SU-DHL-6 (cell line): Measurements from ENCODE around the gene TEX10.

ENCODE experiments used
- H2AFZ ChIP-seq: fragments of 200-600 bp; sonication (generic); 2 replicates; pipeline ENCODE4 v1.6.1; 2014; ENCODE audit warnings: low read depth, mild to moderate bottlenecking, moderate library complexity, mixed read lengths, antibody characterized with exemption, low read length; ENCODE audit not compliant: severe bottlenecking
- H3F3A ChIP-seq: fragments of 200-600 bp; shearing (Covaris generic); 2 replicates; pipeline ENCODE4 v1.6.0; 2016; ENCODE audit warnings: antibody characterized with exemption, mild to moderate bottlenecking; ENCODE audit not compliant: insufficient read depth
- H3K27ac ChIP-seq: fragments of 200-600 bp; sonication (generic); 2 replicates; pipeline ENCODE4 v1.5.1; 2016; ENCODE audit warnings: low read depth, mild to moderate bottlenecking, low read length, moderate library complexity, mixed read lengths
- H3K27me3 ChIP-seq: fragments of 200-600 bp; sonication (generic), shearing (Covaris generic); 2 replicates; pipeline ENCODE4 v1.6.0; 2014; ENCODE audit warnings: mild to moderate bottlenecking, low read length
- H3K36me3 ChIP-seq: fragments of 200-600 bp; sonication (generic); 2 replicates; pipeline ENCODE4 v1.6.1; 2014; ENCODE audit warnings: mild to moderate bottlenecking, low read length, mixed read lengths
- H3K4me2 ChIP-seq: fragments of 300-600, 200-600 bp; shearing (Covaris generic), sonication (generic); 2 replicates; pipeline ENCODE4 v1.6.0; 2014; ENCODE audit warnings: low read length, low read depth, mild to moderate bottlenecking; ENCODE audit not compliant: poor library complexity, severe bottlenecking
- H3K4me3 ChIP-seq: fragments of 200-600 bp; sonication (generic); 2 replicates; pipeline ENCODE4 v1.5.1; 2014; ENCODE audit warnings: antibody characterized with exemption, low read length, mild to moderate bottlenecking, mixed read lengths; ENCODE audit not compliant: insufficient read depth, poor library complexity, severe bottlenecking
- H3K79me2 ChIP-seq: fragments of 200-600 bp; sonication (generic); 2 replicates; pipeline ENCODE4 v1.6.1; 2014; ENCODE audit warnings: mild to moderate bottlenecking, low read length, moderate library complexity; ENCODE audit not compliant: insufficient read depth
- H3K9ac ChIP-seq: fragments of 200-600 bp; sonication (generic); 2 replicates; pipeline ENCODE4 v1.7.0; 2014; ENCODE audit warnings: mild to moderate bottlenecking, low read length
- H3K9me2 ChIP-seq: fragments of 200-600 bp; sonication (generic); replicated peaks from 2 replicates; pipeline ENCODE4 v1.6.1; 2014; ENCODE audit warnings: low read length; ENCODE audit not compliant: insufficient read depth
- H3K9me3 ChIP-seq: fragments of 200-600 bp; sonication (generic); 2 replicates; pipeline ENCODE4 v1.6.1; 2014; ENCODE audit warnings: low read length, mixed read lengths; ENCODE audit not compliant: insufficient read depth
- H4K20me1 ChIP-seq: fragments of 200-600 bp; sonication (generic); 2 replicates; pipeline ENCODE4 v1.6.1; 2014; ENCODE audit warnings: low read depth, mild to moderate bottlenecking, antibody characterized with exemption, low read length, moderate library complexity, mixed read lengths
- EZH2phosphoT487 ChIP-seq: fragments of 200-600 bp; sonication (generic), shearing (Covaris generic); conservative IDR thresholded peaks from 2 replicates; pipeline ENCODE4 v1.6.1; 2018; ENCODE audit warnings: mild to moderate bottlenecking, antibody characterized with exemption, low read length, moderate library complexity, mixed read lengths
- TF ChIP-seq, protein P1 (sequence below): fragments of 200-600 bp; sonication (generic); IDR thresholded peaks from one replicate; pipeline ENCODE4 v1.5.1; 2017; ENCODE audit warnings: antibody characterized with exemption, mild to moderate bottlenecking, low read length, moderate library complexity; ENCODE audit not compliant: insufficient read depth, poor library complexity, severe bottlenecking

Gene TEX10

DNA sequence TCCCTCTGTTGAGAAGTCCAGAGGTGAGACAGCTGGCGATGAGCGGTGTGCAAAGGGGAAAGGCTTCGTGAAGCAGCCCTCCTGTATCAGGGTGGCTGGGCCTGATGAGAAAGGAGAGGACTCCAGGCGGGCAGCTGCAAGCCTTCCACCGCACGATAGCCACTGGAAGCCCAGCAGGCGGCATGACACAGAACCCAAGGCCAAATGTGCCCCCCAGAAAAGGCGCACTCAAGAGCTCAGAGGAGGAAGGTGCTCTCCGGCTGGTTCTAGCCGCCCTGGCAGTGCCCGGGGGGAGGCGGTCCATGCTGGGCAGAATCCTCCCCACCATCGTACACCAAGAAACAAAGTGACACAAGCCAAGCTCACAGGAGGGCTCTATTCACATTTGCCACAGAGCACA, 60.3 kb downstream of the TEX10 start:
- H3K27me3 ChIP-seq, result no peaks in the 10 kb centered on the region
- H2AFZ ChIP-seq, result no peak overlapping the region
- no peaks in the 10 kb centered on the region for H3K79me2 ChIP-seq
- no peaks in the 10 kb centered on the region for H4K20me1 ChIP-seq
- no peak overlapping the region for H3K4me2 ChIP-seq
- no peaks in the 10 kb centered on the region for H3K36me3 ChIP-seq
- TF ChIP-seq, protein P1, sequence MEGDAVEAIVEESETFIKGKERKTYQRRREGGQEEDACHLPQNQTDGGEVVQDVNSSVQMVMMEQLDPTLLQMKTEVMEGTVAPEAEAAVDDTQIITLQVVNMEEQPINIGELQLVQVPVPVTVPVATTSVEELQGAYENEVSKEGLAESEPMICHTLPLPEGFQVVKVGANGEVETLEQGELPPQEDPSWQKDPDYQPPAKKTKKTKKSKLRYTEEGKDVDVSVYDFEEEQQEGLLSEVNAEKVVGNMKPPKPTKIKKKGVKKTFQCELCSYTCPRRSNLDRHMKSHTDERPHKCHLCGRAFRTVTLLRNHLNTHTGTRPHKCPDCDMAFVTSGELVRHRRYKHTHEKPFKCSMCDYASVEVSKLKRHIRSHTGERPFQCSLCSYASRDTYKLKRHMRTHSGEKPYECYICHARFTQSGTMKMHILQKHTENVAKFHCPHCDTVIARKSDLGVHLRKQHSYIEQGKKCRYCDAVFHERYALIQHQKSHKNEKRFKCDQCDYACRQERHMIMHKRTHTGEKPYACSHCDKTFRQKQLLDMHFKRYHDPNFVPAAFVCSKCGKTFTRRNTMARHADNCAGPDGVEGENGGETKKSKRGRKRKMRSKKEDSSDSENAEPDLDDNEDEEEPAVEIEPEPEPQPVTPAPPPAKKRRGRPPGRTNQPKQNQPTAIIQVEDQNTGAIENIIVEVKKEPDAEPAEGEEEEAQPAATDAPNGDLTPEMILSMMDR, result no peak
- TF ChIP-seq EZH2phosphoT487, result no peak
- no peak overlapping the region for H3K4me3 ChIP-seq
- no peaks in the 10 kb centered on the region for H3K9me2 ChIP-seq
- no peak overlapping the region for H3K27ac ChIP-seq
- no peaks in the 10 kb centered on the region for H3K9me3 ChIP-seq
- no peaks in the 10 kb centered on the region for H3F3A ChIP-seq
- no peak overlapping the region for H3K9ac ChIP-seq

DNA sequence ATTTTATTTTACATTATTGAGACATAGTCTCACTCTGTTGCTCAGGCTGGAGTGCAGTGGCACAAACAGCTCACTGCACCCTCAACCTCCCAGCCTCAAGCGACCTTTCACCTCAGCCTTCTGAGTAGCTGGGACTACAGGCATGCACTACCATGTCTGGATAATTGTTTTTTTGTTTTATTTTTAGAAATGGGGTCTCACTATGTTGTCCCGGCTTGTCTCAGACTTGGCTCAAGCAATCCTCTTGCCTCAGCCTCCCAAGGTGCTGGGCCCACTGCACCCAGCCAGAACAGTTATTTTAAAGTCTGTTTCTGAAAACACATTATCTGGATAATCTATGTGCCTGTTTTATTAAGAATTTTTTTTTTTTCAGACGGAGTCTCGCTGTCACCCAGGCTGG, 62.0 kb downstream of the TEX10 start:
- no peaks in the 10 kb centered on the region for H3F3A ChIP-seq
- no peaks in the 10 kb centered on the region for H3K27me3 ChIP-seq
- H3K36me3 ChIP-seq, result no peaks in the 10 kb centered on the region
- no peak overlapping the region for H3K4me3 ChIP-seq
- no peaks in the 10 kb centered on the region for H3K9me2 ChIP-seq
- TF ChIP-seq EZH2phosphoT487, result no peak
- TF ChIP-seq, protein P1, result no peak
- no peak overlapping the region for H3K27ac ChIP-seq
- no peaks in the 10 kb centered on the region for H3K9me3 ChIP-seq
- H3K79me2 ChIP-seq, result no peaks in the 10 kb centered on the region
- H2AFZ ChIP-seq, result no peak overlapping the region
- H4K20me1 ChIP-seq, result no peaks in the 10 kb centered on the region
- H3K4me2 ChIP-seq, result no peak overlapping the region
- H3K9ac ChIP-seq, result no peak overlapping the region

DNA sequence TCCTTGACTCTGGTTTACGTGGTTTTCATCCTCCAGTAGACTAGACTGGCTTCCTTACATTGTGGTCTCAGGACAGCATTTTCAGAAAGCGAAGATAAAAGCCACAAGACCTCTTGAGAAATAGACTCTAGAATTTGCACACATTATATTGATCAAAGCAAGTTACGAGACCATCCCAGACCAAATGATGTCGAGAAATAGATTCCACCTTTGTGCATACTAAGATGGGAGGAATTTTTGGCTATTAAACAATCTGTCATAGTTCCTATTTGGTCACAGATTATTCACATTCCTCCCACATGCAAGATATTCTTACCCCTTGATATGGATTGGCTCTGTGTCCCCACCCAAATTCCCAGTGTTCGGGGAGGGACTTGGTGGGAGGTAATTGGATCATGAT, 65.6 kb downstream of the TEX10 start:
- no peak overlapping the region for H3K27ac ChIP-seq
- H4K20me1 ChIP-seq, result no peaks in the 10 kb centered on the region
- H3K4me3 ChIP-seq, result no peak overlapping the region
- TF ChIP-seq EZH2phosphoT487, result no peak
- TF ChIP-seq, protein P1, result no peak
- H3K79me2 ChIP-seq, result no peaks in the 10 kb centered on the region
- no peak overlapping the region for H3K9ac ChIP-seq
- H3K27me3 ChIP-seq, result no peaks in the 10 kb centered on the region
- H3K4me2 ChIP-seq, result no peak overlapping the region
- no peaks in the 10 kb centered on the region for H3F3A ChIP-seq
- H3K36me3 ChIP-seq, result peaks cover 12% of the 10 kb centered on the region
- no peaks in the 10 kb centered on the region for H3K9me2 ChIP-seq
- H2AFZ ChIP-seq, result no peak overlapping the region
- no peaks in the 10 kb centered on the region for H3K9me3 ChIP-seq
